ENCODE measurements around the gene IFT88.
"Not testable (repeated sequence)": the region's sequence is repeated elsewhere in the genome, so short reads cannot be mapped to it uniquely, and the experiment has no call there.

Gene IFT88

DNA sequence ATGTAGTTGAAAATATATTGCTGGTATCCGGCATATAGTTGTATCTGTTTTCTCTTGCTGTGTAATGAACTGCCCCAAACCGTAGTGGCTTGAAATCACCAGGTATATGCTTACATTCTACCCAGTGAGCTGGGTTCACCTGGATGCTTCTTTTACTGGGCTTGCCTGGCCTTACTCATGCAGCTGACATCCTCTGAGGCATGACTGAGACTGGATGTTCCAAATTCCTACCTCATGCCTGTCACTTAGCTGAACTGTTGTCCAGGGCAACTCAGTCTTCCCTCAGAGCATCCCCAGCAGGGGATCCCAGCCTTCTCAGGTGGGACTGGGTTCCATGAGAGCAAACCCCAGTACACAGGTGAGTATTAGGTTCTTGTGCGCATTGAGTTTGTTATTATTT lies 66.8 kb downstream of the IFT88 start:
- no peak for DNase-seq

DNA sequence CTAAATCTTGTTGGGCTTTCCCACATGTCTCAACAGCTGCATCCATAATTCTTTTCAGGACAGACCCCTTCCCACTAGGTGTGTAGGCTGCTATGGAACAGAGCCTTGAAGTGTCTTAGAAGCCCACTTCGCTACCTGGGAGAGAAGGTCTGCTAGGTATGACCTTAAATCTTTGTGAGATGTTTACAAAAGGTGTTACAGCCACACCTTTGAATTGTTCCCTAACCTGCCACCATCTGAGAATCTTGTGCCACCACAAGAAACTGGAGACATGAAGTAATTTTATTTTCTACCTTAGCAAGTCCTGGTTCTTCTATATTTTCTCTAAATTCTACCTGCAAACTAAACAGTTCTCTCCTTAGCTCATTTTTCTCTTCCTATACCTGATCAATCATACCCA lies 69.1 kb downstream of the IFT88 start:
- DNase-seq = no peak

DNA sequence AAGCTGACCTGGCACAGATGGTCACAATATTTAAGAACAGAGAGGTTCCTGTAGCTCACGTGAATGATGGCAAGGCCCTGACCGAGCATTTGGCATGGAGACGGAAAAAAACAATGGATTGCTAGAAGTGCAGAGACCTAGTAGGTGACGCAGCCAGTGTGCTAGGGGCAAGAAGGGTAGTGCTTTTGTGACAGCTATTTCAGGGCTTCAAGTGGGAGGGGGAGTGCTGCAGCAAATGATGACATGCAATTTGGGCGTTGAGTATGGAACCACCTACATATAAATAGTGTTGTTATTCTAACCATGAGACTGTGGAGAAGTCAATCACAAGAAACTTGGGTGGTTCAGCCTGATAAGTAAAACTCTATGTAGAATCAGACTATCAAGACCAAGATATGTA lies 70.9 kb downstream of the IFT88 start:
- no peak for DNase-seq

DNA sequence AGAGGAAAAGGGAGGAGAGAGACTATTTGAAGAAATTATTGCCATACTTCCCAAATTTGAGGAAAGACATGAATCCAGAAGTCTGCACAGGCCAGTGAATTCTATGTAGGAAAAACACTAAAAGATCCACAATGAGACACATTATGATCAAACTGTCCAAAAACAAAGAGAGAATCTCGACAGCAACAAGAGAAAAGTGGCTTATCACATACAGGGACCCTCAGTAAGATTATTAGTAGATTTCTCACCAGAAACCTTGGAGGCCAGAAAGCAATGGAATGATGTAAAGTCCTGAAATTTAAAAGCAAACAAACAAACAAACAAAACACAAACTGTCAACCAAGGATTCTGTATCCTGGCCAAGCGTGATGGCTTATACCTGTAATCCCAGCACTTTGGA lies 80.8 kb downstream of the IFT88 start:
- DNase-seq = no peak

DNA sequence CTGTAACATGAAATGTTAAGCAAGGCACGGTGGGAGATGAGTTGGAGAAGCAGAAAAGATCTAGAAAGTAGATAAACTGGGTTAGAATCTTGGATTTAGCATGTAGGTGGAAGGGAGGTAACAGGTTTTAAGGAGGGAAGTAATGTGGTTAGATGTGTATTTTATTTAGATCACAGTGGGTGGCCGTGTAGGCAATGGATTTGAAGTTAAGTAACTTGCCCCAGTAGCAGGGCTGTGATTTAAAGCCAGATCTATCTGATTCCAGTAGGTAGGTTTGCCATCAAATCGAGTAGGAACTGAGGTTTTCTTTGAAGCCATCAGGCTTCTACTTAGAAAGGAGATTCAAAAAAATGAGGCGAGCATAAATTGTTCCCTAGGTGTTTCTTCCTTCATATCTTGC lies 86.0 kb downstream of the IFT88 start:
- no peak for DNase-seq

DNA sequence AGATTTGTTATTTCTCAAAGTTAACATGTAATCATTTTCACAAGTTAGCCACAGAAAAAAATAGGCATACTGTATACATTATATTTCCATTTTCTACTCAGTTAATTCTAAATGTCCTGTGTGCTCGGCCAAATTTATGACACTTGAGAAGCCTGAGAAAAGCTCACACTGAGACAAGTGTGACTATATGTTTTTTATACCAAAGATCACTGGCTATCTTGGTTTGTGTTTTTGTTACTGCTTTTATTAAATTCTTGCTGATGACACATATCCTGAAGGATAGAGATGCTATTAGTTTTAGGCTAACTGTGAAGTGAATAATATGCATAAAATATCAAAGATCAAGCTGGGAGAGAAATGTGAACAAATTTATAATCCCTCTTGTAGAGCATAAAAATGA lies 87.2 kb downstream of the IFT88 start:
- peak; percentile 16 for DNase-seq

DNA sequence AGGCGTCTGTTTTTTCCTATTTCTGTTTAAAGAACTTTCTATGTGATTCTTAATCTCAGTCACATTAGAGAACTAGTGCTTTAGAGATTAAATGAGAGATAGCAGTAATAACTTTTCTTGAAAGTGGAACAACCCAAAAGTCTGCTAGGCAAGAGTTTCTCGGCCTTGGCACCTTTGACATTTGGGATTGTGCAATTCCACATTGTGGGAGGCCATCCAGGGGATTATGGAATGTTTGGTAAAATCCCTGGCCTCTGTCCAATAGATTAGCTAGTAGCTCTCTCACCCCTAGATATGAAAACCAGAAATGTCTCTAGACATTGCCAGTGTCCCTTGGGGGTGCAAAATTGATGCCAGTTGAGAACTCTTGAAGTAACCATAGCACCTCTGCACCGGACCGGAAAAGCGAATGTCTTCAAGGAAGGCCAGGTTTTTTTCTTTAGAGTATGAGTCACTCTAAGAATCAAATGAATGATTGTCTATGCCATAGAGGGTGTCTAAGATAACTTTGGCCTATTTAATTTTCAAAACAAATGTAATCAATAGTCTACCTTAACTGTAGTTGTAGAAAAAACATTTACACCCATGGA lies 91.6 kb downstream of the IFT88 start:
- no peak for DNase-seq

DNA sequence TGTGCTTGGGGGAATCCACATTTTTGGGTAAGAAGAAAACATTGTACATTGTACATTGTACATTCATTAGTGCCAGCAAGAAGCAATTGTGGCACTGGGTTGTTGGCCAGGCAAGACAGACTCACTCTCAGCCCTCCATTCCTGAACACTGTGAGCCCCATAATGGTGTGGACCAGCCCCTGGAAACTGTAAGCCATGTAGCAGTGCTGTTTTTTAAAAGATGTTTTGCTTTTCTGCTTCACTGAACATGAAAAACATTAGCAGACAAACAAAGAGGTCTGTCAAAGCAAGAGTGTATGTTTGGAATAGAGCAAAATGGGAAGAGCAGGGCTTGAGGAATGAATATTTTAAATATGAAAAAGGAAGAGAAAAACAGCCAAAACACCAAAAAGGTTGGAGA lies 97.4 kb downstream of the IFT88 start:
- no peak for DNase-seq

DNA sequence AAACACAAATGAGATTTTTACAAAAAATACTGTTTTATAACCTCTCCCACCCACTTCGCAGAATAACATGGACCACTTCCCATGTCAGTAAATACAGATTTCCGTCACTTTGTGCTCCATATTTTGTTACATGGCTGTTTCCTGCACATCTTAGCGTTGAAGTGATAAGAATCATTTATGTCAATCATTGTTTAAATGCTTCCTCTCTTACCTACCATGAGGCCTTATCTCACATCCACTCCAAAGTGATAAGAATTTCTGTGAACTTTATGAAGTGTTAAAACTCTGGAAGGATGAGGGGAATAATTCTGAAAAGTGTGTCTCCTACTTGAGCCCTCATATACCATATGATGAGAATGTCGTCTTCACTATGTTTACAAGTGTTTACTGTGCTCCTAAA lies 100.0 kb downstream of the IFT88 start:
- no peak for DNase-seq

DNA sequence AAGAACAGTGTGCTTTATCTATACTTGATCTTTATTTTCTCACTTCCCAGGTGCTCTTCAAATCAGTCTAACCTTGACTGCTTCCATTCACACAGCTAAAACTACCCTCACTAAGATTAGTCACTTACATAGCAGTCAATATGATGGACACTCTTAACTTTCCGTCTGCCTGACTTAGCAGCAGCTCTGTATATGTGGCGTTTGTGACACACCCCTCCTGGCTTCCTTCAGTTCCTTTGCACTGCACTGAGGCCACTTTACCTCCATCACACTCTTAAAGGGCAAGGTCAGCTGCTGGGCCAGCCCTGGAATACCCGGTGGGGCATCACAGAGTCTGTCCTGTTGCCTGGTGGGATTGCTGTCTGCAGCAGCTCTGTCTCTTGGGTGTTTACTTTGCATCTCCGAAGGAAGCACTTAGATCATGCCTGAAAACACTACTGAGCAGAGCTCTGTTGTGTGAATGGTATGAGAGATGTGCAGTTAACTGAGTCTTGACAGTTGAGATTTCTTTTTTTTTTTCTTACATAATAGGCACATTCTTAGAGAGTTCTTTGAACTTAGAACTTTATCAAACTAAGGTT lies 101.0 kb downstream of the IFT88 start:
- DNase-seq = no peak

DNA sequence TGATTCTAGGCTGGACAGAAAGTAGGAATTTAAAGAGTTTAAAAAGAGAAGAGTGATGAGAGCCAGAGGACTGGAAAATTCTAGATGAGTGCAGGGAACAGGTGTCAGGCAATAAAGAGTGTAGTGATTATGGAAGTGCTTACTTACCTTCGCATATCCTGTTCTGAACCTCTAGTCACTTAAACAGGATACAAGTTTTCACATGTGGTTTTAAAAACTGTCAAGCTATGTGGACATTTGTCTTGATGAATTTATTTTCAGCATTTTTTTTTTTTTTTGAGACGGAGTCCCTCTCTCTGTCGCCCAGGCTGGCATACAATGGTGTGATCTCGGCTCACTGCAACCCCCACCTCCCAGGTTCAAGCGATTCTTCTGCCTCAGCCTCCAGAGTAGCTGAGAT lies 102.2 kb downstream of the IFT88 start:
- no peak for DNase-seq

DNA sequence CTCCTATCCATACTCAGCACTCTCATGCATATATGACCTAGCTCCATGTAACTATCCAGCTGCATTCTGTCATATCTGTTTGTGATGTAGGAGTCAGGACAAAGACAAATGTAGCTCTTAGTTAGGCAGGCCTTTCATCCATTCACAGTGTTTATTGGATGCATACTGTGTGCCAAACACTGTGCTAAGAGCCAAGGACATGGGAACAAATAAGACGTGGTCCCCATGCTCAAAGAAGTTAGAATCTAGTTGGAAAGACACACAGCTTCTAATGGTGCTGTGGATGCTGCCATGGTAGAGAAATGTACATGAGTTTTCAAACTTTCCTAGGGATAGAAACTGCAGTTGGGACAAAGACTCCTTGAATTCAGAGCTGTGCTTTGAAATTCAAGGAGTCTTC lies 104.8 kb downstream of the IFT88 start:
- no peak for DNase-seq

DNA sequence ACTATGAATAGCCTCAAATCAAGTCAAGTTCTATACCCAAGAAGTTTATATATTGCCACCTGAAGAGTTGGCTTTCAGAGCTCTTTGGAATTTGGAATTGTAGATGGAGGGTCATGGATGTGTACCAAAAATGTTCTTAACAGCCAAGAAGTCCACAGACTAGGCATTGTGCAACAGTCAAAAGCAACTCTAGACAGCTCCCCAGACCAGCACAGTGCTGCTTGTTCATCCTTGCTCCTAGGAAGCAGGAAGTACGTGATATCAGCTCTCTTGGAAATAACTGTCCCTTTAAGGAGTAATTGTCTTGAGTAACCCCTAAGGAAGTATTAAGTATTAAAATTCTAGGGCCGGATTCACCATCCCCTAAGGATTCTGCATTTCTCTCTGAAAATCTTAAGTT lies 105.8 kb downstream of the IFT88 start:
- DNase-seq = no peak

DNA sequence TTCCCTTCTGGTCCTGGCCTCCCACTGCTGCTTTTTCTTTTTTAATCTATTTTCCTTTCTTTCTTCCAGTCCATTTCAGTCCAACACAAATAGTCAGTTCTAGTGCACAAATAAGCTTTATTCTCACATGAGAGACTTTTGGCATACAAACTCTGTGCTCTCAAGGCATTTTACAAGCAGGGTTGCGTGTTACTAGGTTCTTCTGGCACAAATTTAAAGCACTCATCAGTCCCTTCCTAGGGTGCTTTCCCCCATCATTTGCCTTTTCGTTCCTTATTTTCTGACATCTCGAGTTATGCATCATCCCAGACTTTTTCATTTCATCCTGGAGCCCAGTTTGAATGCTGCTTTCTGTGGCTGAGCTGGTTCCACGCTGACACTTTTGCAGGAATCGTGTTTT lies 106.8 kb downstream of the IFT88 start:
- no peak for DNase-seq

DNA sequence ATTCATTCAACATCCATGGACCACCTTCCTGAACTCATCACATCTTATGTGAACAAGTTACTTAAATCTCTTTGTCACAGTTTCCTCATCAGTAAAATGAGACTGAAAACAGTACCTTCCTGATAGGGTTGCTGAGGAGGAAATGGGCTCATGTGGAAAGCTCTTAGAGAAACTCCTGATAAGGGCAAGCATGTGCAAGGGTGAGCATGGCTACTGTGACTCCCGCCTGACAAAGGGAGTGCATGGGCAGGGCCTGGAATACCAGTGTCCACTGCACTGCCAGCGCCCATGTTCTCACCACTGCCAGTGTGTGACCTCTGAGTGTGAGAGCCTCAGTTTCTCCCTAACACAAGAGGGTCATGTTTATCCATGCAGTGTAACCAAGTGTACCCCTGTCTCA lies 109.3 kb downstream of the IFT88 start:
- DNase-seq = no peak

DNA sequence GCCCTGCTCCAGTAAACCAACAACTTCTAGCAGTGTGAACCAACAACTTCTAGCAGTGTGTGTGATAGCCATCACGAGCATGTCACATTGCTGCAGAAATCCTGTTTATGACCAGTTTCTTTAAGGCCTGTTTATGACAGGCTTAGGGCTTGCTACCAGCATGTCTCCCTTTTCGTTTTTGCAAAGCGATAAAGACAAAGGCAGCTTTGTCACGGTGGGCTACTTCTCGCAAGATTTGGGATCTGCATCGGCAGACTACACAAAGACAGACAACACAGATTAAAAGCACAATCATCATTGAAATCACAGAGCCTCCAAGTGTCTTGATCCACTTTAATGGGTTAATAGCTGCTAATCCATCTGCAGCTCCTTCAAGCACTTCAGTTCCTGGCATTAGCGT lies 111.6 kb downstream of the IFT88 start:
- not testable (repeated sequence) for DNase-seq

DNA sequence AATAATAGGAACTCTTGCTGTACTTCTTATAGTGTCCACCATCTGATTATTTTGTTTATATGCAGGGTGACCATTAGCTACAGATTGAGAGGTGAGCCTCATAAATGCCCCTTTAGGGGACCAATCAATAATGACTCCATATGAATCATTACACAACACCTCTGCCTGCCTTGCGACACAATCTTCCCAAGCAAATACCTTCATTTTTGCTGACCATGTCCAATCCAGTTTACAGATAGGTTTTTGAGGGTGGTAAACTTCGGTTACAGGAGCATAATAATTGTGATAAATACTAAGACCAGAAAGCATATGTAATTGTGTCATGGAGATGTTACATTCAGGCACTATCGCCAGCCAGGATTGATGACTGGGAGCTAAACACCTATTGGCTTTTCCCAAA lies 112.9 kb downstream of the IFT88 start:
- no peak for DNase-seq

DNA sequence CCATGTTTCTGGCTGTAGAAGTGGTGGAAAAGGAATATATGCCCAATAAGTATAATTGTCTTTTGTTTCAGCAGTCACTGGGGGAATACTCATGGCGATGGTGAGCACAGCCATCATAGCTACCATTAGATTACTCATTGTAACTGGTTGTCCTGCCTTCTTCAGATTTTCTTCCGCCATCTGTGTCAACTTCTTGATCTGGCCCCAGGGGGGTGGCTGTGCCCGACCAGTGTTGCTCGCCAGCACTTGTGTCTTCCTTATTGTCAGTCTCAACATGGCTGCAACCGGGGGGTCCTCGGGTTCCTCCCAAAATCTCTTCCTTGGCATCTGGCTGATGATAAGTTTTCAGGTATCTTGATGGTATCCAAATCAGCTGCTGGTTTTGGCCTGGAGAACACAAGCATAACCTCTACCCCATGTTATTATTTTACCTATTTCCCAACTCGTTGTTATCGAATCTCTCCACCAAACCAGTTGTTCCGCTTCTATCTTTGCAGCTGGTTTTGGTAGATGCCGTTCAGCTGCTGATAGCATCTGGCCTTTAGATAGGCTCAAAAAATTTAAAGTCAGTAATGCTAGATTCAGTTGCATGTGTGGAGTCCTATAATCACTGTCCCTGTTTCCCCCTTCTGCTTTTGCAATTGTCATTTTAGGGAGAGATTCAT lies 113.6 kb downstream of the IFT88 start:
- no peak for DNase-seq

DNA sequence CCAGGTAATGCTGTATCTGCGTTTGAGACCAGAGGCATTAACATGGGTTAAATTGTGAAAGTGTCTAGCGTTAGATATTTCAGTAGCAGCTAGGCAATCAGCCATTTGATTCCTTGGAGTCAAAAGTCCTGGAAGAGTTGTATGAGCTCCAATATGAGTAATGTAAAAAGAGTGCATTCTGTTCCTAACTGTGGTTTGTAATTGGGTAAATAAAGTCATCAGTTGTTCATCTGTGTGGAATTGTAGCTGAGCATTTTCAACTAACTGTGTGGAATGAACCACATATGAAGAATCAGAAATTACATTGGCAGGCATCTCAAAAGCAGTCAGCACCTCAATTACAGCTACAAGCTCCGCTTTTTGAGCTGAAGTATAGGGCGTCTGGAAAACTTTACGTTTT lies 114.5 kb downstream of the IFT88 start:
- peak; percentile 87 for DNase-seq

DNA sequence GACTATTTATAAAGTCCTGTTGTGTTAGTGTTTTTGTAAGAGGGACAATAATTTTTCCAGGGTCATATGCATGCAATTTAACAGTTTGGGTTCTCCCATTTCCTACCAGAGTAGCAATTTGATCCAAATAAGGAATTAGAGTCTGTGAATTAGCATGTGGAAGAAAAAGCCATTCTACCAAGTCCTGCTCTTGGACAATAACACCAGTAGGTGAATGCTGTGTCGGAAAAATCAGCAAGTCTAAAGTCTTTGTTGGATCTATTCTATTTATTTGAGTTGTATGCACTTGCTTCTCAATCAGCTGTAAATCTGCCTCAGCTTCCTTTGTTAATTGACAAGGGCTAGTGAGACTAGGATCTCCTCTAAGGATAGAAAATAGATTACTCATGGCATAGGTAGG lies 115.1 kb downstream of the IFT88 start:
- no peak for DNase-seq

DNA sequence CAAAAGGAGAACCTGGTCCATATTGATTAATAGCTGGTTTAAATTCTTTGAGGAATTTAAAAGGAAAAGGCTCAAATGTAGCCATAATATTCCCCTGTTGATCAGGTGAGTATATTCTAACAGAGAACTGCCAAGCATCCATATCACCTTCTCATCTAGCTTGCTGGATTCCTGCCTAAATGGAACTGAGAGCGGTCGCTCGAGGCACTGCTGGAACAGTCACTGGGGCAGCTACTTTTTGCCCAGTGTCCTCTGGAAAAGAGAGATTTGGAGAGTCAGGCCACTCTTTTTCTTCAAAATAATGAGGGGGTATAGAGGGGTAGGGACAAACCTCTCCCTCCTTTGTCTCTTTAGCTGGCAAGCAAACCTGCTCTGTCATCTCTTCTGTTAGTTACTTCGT lies 117.1 kb downstream of the IFT88 start:
- DNase-seq = no peak

DNA sequence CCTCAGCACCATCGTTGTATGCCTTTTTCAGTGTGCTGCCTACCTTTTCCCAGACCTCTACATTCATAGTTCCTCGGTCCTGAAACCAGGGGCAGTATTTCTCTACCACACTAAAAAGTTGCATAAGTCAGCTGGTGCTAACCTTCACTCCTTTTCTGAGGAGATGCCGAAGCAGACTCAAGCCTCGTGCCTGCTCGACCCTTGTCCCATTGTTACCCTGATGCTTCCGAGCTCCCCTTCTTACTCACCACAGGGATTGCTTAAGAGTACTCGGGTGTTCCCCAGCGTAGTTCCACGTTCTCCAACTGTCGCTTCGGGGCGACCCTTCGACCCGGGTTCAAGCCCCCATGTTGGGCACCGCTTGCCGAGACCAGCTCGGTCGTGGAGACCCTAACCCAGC lies 117.6 kb downstream of the IFT88 start:
- no peak for DNase-seq

DNA sequence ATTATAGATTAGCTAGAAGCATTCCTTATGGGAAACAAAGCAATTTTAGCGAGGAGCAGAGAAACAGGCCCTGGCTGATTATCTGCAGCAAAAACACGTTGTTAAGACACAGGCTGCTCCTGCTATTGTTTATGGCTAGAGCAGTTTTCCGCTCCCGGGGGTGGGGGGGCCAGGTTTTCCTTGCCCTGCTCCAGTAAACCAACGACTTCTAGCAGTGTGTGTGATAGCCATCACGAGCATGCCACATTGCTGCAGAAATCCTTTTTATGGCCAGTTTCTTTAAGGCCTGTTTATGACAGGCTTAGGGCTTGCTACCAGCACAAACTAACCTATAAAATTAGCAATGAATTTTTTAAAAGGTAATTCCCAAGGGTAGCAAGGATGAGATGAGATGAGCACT lies 118.1 kb downstream of the IFT88 start:
- DNase-seq = no peak

DNA sequence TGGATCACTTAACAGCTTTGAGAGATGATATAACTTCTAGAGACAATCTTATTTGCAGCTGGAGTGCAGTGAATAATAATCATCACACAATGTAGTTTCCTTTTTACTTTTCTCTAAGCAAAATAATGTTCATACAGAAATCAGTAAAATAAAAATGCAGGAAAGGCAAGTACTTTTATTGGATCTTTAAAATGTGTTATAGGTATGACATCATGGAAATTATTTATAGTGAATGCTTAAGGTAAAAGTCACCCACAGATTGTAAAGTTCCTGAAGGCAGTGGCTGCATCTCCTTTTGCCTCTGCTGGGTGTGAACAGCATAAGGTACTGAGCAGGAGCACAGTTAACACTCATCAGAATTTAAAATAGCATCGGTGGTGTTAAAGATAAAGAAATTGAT lies 119.2 kb downstream of the IFT88 start:
- no peak for DNase-seq
